Limb (tissue), 2 donors: Measurements from ENCODE around the gene ZNF148.
"Not testable (repeated sequence)": the region's sequence is repeated elsewhere in the genome, so short reads cannot be mapped to it uniquely, and the experiment has no call there.

Source experiments
- DNase-seq, 2 donors: peaks; one replicate each; pipeline ENCODE4 v3.0.0-alpha.2; 2016; ENCODE audit errors: extremely low spot score in 2 of 2

ZNF148 gene

GRCh38 chr3:125374996-125375941 lies at the start of gene ZNF148:
TSS of gene ZNF148 (minus strand) at chr3:125375325. CDS start at chr3:125313640, 61,685 bp downstream.
- DNase-seq, result peak; percentile 91 to 95

- DNase-seq, result no peak
These were observed 43.2 kb upstream of the ZNF148 start for GRCh38 chr3:125418306-125418705.

- DNase-seq, result no peak
These were observed 41.1 kb upstream of the ZNF148 start for GRCh38 chr3:125416235-125416634.

GRCh38 chr3:125414669-125415068 lies 39.5 kb upstream of the ZNF148 start:
- no peak for DNase-seq

- no peak for DNase-seq
These were observed 35.8 kb upstream of the ZNF148 start for GRCh38 chr3:125410922-125411321.

GRCh38 chr3:125406070-125406469 lies 30.9 kb upstream of the ZNF148 start:
- no peak for DNase-seq

GRCh38 chr3:125405515-125405914 lies 30.4 kb upstream of the ZNF148 start:
- DNase-seq, result not testable (repeated sequence)

- no peak for DNase-seq
These were observed 28.7 kb upstream of the ZNF148 start for GRCh38 chr3:125403789-125404188.

- no peak for DNase-seq
These were observed 27.5 kb upstream of the ZNF148 start for GRCh38 chr3:125402639-125403038.

- DNase-seq, result no peak
These were observed 26.3 kb upstream of the ZNF148 start for GRCh38 chr3:125401402-125401801.

- DNase-seq, result no peak
These were observed 23.8 kb upstream of the ZNF148 start for GRCh38 chr3:125398952-125399351.

GRCh38 chr3:125395091-125395490 lies 20.0 kb upstream of the ZNF148 start:
- no peak for DNase-seq

GRCh38 chr3:125394406-125394805 lies 19.3 kb upstream of the ZNF148 start:
- DNase-seq, result no peak

- DNase-seq, result no peak
These were observed 14.2 kb upstream of the ZNF148 start for GRCh38 chr3:125389282-125389681.

GRCh38 chr3:125388369-125388768 lies 13.2 kb upstream of the ZNF148 start:
- DNase-seq, result not testable (repeated sequence)

- DNase-seq, result no peak
These were observed 11.7 kb upstream of the ZNF148 start for GRCh38 chr3:125386811-125387210.

- DNase-seq, result no peak
These were observed 8.6 kb upstream of the ZNF148 start for GRCh38 chr3:125383744-125384143.

- DNase-seq, result no peak
These were observed 7.2 kb upstream of the ZNF148 start for GRCh38 chr3:125382298-125382697.

- DNase-seq, result no peak
These were observed 6.6 kb upstream of the ZNF148 start for GRCh38 chr3:125381743-125382142.

- DNase-seq, result no peak
These were observed 6.2 kb upstream of the ZNF148 start for GRCh38 chr3:125381314-125381713.

- DNase-seq, result no peak
These were observed 4.4 kb upstream of the ZNF148 start for GRCh38 chr3:125379483-125379882.

GRCh38 chr3:125378762-125379161 lies 3.6 kb upstream of the ZNF148 start:
- DNase-seq, result no peak
